GM12874 (cell line): Measurements from ENCODE around the gene SLTM.

Source experiments
- TF ChIP-seq, protein P1 (sequence below): IDR thresholded peaks from 2 replicates; pipeline ENCODE4 v1.5.1; 2011; ENCODE audit warnings: low read depth, mild to moderate bottlenecking, control low read depth, low read length, moderate library complexity; ENCODE audit not compliant: insufficient read depth

Gene SLTM

DNA sequence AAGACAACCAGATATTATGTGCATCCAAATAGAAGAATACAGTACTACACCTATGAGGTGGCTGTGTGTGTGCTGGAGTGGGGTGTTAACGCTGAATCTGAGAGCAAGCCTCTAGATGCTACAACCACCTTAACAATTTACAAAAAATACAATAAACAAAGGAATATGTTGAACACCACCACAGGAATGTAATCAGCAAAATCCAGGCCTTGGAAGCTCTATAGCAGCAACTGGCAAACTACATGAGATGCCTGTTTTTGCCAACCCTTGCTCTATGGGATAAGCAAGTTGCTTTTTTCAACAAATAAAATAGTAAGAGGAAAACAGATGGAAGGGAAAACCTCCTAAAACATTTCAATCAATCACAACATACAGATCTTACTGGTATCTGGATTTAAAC lies 23.9 kb downstream of the SLTM start:
- TF ChIP-seq, protein P1, sequence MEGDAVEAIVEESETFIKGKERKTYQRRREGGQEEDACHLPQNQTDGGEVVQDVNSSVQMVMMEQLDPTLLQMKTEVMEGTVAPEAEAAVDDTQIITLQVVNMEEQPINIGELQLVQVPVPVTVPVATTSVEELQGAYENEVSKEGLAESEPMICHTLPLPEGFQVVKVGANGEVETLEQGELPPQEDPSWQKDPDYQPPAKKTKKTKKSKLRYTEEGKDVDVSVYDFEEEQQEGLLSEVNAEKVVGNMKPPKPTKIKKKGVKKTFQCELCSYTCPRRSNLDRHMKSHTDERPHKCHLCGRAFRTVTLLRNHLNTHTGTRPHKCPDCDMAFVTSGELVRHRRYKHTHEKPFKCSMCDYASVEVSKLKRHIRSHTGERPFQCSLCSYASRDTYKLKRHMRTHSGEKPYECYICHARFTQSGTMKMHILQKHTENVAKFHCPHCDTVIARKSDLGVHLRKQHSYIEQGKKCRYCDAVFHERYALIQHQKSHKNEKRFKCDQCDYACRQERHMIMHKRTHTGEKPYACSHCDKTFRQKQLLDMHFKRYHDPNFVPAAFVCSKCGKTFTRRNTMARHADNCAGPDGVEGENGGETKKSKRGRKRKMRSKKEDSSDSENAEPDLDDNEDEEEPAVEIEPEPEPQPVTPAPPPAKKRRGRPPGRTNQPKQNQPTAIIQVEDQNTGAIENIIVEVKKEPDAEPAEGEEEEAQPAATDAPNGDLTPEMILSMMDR, result no peak

DNA sequence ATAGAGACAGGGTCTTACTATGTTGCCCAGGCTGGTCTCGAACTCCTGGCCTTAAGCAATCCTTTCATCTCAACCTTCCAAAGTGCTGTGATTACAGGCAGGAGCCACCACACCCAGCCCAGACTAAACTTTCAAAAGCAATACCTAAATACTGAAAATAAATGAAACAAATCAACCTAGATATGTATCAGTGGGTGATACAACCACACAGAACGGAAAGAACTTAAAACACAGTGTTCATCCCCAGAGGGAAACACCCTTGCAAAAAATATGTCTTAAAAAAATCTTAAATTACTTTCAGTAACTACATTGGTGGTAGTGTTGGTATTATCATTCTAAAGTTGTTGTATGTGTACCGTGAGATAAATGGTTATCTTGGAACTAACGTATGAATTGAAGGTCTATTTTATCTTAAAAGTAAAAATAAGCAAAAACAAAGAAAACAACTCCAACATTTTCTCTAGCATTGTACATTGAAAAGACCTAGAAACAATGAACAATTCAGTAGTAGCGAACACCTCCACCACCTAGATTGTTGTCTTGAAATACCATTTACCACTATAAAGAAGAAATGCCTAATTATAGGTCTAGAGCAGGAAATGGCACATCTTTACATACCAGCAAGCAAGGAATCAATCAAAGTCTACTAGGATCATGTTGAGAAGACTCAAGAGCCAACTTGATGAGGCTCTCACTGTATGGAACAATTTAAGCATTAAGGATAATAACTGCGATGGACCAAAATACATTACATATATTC lies 24.7 kb downstream of the SLTM start:
- TF ChIP-seq, protein P1, result no peak

DNA sequence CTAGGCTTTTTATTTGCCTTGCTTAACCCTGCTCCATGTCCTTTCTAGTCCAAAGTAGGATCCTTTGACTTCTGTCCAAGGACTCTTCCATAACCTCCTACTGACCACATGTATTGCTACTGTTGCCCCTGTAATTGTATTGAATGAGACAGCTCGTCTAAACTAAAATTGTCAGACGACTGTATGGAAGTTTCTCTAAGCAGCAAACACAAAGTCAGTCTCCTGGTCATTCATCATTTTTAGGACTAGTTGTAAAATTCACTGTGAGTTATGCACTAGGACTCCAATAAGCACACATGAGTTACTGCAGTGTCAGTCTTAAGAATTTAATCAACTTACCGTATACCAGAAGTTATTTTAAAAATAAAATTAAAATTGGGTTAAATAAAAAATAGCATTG lies 32.8 kb downstream of the SLTM start:
- TF ChIP-seq, protein P1, result no peak

DNA sequence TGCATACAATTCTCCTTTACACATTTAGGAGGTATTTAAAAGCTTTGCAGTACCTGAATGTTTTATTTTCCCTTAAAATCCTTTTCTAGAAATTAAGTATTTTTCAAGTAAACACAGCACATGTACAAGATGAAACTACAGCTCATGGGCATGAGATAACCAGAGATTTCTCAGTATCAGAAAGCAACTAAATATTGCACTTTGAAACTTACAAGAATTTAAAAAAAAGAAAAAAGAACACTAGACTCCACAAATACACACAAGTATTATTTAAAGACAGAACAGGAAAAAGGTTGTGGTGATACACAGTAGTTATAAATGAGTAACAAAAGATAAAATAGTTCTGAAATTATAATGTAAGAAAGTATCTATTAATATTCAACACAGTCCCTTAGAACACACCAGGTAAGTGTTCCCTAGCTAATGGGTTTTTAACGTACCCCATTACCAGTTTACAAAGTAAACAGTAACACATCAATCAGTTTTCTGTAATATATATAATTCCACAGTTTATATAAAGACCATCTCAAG lies 35.3 kb downstream of the SLTM start:
- TF ChIP-seq, protein P1, result no peak

DNA sequence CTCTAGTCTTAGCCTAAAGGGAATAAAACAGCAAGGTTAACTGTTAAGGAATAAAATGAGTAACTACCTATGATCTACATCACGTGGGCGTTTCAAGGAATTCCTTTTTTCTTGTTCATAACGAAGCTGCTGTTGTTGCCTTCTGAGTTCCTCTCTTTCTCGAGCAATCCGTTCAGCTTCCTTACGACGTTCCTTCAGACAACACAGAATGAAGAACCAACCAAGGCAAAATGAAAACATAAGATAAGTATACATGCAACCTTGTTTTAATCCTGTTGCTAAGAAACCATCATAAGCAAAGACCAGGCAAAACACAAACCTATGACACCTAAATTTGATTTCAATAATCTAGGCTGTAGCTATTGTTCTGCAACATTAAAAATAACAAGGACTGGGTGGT lies 44.1 kb downstream of the SLTM start:
- TF ChIP-seq, protein P1, result no peak

DNA sequence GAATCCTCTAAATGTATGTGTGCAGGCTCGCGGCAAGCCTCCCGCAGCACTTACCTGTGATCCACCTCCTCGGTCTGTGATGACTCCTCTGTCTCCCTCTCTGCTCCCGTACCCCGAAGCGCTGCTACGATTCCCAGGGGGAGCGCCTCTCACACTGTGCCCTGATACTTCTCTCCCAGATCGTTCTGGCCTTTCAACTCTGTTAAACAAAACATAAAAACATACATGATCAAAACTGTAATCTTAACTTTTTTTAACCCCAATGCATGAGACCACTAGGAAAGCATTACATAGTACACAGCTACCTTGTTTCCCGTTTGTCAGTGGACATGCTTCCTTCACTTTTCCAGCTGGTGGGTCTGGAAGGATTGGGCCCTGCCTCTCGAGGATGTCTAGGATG lies 46.6 kb downstream of the SLTM start:
- TF ChIP-seq, protein P1, result no peak

DNA sequence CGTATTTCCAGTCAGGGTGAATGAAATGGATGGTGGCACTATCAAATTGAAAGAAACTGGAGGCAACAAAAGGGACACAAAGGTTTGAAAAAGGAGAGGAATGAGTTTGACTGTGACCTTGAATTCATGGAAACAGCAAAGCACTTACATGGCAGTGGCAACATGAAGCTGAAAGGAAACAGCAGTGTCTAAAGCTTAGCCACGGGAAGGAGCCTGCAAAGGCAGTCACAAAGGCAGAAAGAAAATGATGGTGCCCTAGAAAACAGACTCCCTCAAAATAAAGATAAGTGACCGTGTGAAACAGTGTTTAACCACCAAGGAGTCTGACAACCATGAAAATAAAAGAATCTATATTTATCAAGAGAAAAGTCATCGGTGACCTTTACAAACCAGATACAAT lies 51.2 kb downstream of the SLTM start:
- TF ChIP-seq, protein P1, result no peak
